Endothelial cell (in vitro differentiated cells): ENCODE data around the gene RTN3. TPM values are rescaled to one million over a fixed set of nuclear protein-coding genes. Genes with fewer than 3 reads are reported as not detected.

Source experiments
- DNase-seq: peaks from one replicate; pipeline ENCODE4 v3.0.0; 2021; ENCODE audit warnings: low spot score
- H3K27ac Mint-ChIP-seq: one replicate; pipeline ENCODE4 v1.8.0; 2021; ENCODE audit warnings: mixed read lengths, inconsistent platforms; ENCODE audit not compliant: unreplicated experiment
- H3K27me3 Mint-ChIP-seq: one replicate; pipeline ENCODE4 v1.8.0; 2021; ENCODE audit warnings: mild to moderate bottlenecking, moderate library complexity, mixed read lengths, inconsistent platforms; ENCODE audit not compliant: unreplicated experiment
- H3K36me3 Mint-ChIP-seq: one replicate; pipeline ENCODE4 v1.8.0; 2021; ENCODE audit warnings: mild to moderate bottlenecking, low read depth, mixed read lengths, inconsistent platforms; ENCODE audit not compliant: unreplicated experiment
- H3K4me1 Mint-ChIP-seq: one replicate; pipeline ENCODE4 v1.8.0; 2021; ENCODE audit warnings: mild to moderate bottlenecking, mixed read lengths, inconsistent platforms; ENCODE audit not compliant: unreplicated experiment
- H3K4me3 Mint-ChIP-seq: one replicate; pipeline ENCODE4 v1.8.0; 2021; ENCODE audit warnings: mild to moderate bottlenecking, mixed read lengths, inconsistent platforms; ENCODE audit not compliant: unreplicated experiment
- H3K9me3 Mint-ChIP-seq: one replicate; pipeline ENCODE4 v1.8.0; 2021; ENCODE audit warnings: mixed read lengths, inconsistent platforms; ENCODE audit not compliant: unreplicated experiment
- total RNA-seq: library from RNA; stranded (reverse); fragmentation: NEBNext Ultra II Directional; extraction: Animal tissue kit (Norgen Biotek cat#: 25700); gene quantifications from one replicate; pipeline ENCODE4 v1.2.1, GENCODE V29; 2021; ENCODE audit not compliant: unreplicated experiment
- TF ChIP-seq, protein P1 (sequence below): fragments of 200-600 bp; sonication (generic); IDR thresholded peaks from one replicate; pipeline ENCODE4 v1.5.0; 2021; ENCODE audit warnings: antibody characterized with exemption; ENCODE audit not compliant: unreplicated experiment

The RTN3 gene
- total RNA-seq, 1 donor from 2014 or later, result 103 TPM

- Mint-ChIP-seq H3K27me3 (no peaks in the 10 kb centered on the region), H3K4me3 (no peak overlapping the region), H3K27ac (no peak overlapping the region), H3K9me3 (no peaks in the 10 kb centered on the region), H3K36me3 (no peaks in the 10 kb centered on the region), H3K4me1 (peaks cover under 1% of the 10 kb centered on the region)
- TF ChIP-seq, protein P1, sequence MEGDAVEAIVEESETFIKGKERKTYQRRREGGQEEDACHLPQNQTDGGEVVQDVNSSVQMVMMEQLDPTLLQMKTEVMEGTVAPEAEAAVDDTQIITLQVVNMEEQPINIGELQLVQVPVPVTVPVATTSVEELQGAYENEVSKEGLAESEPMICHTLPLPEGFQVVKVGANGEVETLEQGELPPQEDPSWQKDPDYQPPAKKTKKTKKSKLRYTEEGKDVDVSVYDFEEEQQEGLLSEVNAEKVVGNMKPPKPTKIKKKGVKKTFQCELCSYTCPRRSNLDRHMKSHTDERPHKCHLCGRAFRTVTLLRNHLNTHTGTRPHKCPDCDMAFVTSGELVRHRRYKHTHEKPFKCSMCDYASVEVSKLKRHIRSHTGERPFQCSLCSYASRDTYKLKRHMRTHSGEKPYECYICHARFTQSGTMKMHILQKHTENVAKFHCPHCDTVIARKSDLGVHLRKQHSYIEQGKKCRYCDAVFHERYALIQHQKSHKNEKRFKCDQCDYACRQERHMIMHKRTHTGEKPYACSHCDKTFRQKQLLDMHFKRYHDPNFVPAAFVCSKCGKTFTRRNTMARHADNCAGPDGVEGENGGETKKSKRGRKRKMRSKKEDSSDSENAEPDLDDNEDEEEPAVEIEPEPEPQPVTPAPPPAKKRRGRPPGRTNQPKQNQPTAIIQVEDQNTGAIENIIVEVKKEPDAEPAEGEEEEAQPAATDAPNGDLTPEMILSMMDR, result no peak
- no peak for DNase-seq
These were observed 102.8 kb downstream of the RTN3 start for GRCh38 chr11:63783925-63784592.

DNA sequence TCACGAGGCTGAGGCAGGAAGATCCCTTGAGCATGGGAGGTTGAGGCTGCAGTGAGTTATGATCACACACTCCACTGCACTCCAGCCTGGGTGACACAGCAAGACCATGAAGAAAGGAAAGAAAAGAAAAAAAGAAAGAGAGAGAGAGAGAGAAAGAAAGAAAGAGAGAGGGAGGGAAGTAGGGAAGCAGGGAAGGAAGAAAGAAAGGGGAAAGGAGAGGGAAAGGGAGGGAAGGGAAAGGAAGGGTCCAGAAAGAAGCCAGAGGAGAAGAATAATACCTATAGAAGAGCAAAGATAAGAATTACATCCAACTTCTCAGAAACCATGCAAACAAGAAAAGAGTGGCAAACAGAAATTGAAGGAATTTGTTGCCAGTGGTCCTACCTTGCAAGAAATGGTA lies 104.5 kb downstream of the RTN3 start:
- DNase-seq, result no peak
- Mint-ChIP-seq H3K4me3 (no peak overlapping the region), H3K9me3 (no peaks in the 10 kb centered on the region), H3K36me3 (no peaks in the 10 kb centered on the region), H3K4me1 (no peaks in the 10 kb centered on the region), H3K27me3 (no peaks in the 10 kb centered on the region), H3K27ac (no peak overlapping the region)
- TF ChIP-seq, protein P1, result no peak

DNA sequence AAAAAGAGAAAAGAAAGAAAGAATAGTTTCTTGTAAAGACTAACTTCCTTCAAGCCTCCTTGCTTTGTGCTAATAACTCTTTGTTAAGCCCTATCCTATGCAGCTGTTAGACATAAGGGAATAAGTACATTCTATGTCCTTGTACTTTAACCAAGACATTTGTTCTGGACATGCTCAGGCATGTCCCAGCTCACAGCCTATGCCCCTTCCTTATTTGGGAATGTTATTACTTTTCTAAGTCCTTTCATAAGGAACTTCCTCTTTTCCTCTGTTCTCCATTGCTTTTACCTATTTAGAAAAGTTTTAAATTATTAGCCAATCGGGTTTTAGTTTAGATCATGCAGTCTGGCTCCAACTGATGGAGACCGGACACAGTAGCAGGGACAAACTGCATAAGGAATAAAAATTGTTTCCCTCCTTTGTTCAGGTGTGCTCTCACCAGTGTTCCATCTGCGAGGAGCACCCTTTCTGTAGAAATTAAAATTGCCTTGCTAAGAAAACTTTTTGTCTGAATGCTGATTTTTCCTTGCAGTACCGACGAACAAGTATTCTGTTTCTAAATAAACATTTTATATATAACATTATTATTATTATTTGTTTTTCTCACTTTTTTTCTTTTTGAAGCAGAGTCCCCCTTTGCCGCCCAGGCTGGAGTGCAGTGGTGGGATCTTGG lies 110.3 kb downstream of the RTN3 start:
- no peak for DNase-seq
- TF ChIP-seq, protein P1, result no peak
- peaks cover 3% of the 10 kb centered on the region for H3K4me1 Mint-ChIP-seq
- peaks cover 2% of the 10 kb centered on the region for H3K27me3 Mint-ChIP-seq
- H3K4me3 Mint-ChIP-seq, result no peak overlapping the region
- H3K27ac Mint-ChIP-seq, result no peak overlapping the region
- peaks cover 4% of the 10 kb centered on the region for H3K9me3 Mint-ChIP-seq
- H3K36me3 Mint-ChIP-seq, result peaks cover 9% of the 10 kb centered on the region

GRCh38 chr11:63793161-63793560 lies 111.9 kb downstream of the RTN3 start:
- DNase-seq, result no peak
- TF ChIP-seq, protein P1, result no peak
- peaks cover 4% of the 10 kb centered on the region for H3K27me3 Mint-ChIP-seq
- no peak overlapping the region for H3K4me3 Mint-ChIP-seq
- peaks cover 4% of the 10 kb centered on the region for H3K9me3 Mint-ChIP-seq
- H3K36me3 Mint-ChIP-seq, result peaks cover 9% of the 10 kb centered on the region
- H3K27ac Mint-ChIP-seq, result no peak overlapping the region
- peaks cover 3% of the 10 kb centered on the region for H3K4me1 Mint-ChIP-seq

- Mint-ChIP-seq H3K36me3 (peaks cover 9% of the 10 kb centered on the region), H3K4me3 (no peak overlapping the region), H3K27ac (no peak overlapping the region), H3K27me3 (peaks cover 4% of the 10 kb centered on the region), H3K9me3 (peaks cover 4% of the 10 kb centered on the region), H3K4me1 (peaks cover 3% of the 10 kb centered on the region)
- TF ChIP-seq, protein P1, result no peak
- no peak for DNase-seq
These were observed 113.8 kb downstream of the RTN3 start for GRCh38 chr11:63795066-63795465.
